Liver (tissue), 9 donors: ENCODE measurements around the gene PACRGL. TPM values are rescaled to one million over a fixed set of nuclear protein-coding genes. Genes with fewer than 3 reads are reported as not detected.

ENCODE experiments used
- DNase-seq: peaks from one replicate; pipeline ENCODE4 v3.0.0-alpha.2; 2017; ENCODE audit warnings: low spot score
- H3K27ac ChIP-seq, 2 donors: one replicate each; pipeline ENCODE4 v1.7.0; 2013; ENCODE audit warnings: inconsistent platforms in 2 of 2, low read length in 2 of 2, control low read depth in 1 of 2, low read depth in 1 of 2, mild to moderate bottlenecking in 1 of 2
- H3K27me3 ChIP-seq, 4 donors: one replicate each; pipeline versions ENCODE4 v1.6.1 to v1.7.0; 2013; ENCODE audit warnings: low read length in 3 of 4, inconsistent platforms in 1 of 4, mild to moderate bottlenecking in 1 of 4, moderate library complexity in 1 of 4; ENCODE audit not compliant: control insufficient read depth in 4 of 4, insufficient read depth in 4 of 4
- H3K36me3 ChIP-seq, 4 donors: one replicate each; pipeline versions ENCODE4 v1.6.1 to v1.7.0; 2013; ENCODE audit warnings: low read length in 3 of 4, mild to moderate bottlenecking in 3 of 4, low read depth in 1 of 4, moderate library complexity in 1 of 4; ENCODE audit not compliant: control insufficient read depth in 4 of 4, insufficient read depth in 3 of 4
- H3K4me1 ChIP-seq, 4 donors: one replicate each; pipeline versions ENCODE4 v1.6.1 to v1.7.0; 2013; ENCODE audit warnings: low read length in 3 of 4, mild to moderate bottlenecking in 3 of 4, moderate library complexity in 1 of 4; ENCODE audit not compliant: control insufficient read depth in 4 of 4, insufficient read depth in 4 of 4
- H3K4me3 ChIP-seq, 3 donors: one replicate each; pipeline versions ENCODE4 v1.6.1 to v1.7.0; 2013; ENCODE audit warnings: low read length in 3 of 3, control low read depth in 1 of 3, low read depth in 1 of 3, mild to moderate bottlenecking in 1 of 3
- H3K9ac ChIP-seq, 2 donors: one replicate each; pipeline ENCODE4 v1.7.0; 2013; ENCODE audit warnings: low read length in 2 of 2, mild to moderate bottlenecking in 2 of 2, moderate library complexity in 2 of 2, control low read depth in 1 of 2, low read depth in 1 of 2
- H3K9me3 ChIP-seq, 4 donors: one replicate each; pipeline versions ENCODE4 v1.6.1 to v1.7.0; 2013; ENCODE audit warnings: low read length in 3 of 4; ENCODE audit not compliant: control insufficient read depth in 4 of 4
- ATF3 ChIP-seq: IDR thresholded peaks from 2 replicates; pipeline ENCODE4 v1.6.1; 2016; ENCODE audit warnings: antibody characterized with exemption
- CTCF ChIP-seq: fragments of 150-350 bp; IDR thresholded peaks from 2 replicates; pipeline ENCODE4 v1.5.1; 2017; ENCODE audit warnings: improper control_type of control experiment, low read depth, low read length; ENCODE audit not compliant: missing input control
- EGR1 ChIP-seq, 2 donors: IDR thresholded peaks; 2 replicates each; pipeline ENCODE4 v1.6.1; 2016 to 2018; ENCODE audit warnings: antibody characterized with exemption in 2 of 2, low read depth in 2 of 2
- FOXA1 ChIP-seq: IDR thresholded peaks from 2 replicates; pipeline ENCODE4 v1.6.1; 2016; ENCODE audit warnings: antibody characterized with exemption
- FOXA2 ChIP-seq: IDR thresholded peaks from 2 replicates; pipeline ENCODE4 v1.6.1; 2016; ENCODE audit warnings: antibody characterized with exemption
- GABPA ChIP-seq, 2 donors: IDR thresholded peaks in 1 of 2; conservative IDR thresholded peaks in 1 of 2; 2 replicates each; pipeline ENCODE4 v1.6.1; 2016; ENCODE audit warnings: antibody characterized with exemption in 2 of 2, mild to moderate bottlenecking in 1 of 2, moderate library complexity in 1 of 2
- HNF4G ChIP-seq: IDR thresholded peaks from 2 replicates; pipeline ENCODE4 v1.6.1; 2016; ENCODE audit warnings: antibody characterized with exemption
- JUND ChIP-seq, 2 donors: IDR thresholded peaks; 2 replicates each; pipeline ENCODE4 v1.6.1; 2016; ENCODE audit warnings: antibody characterized with exemption in 2 of 2
- MAX ChIP-seq: IDR thresholded peaks from 2 replicates; pipeline ENCODE4 v1.6.1; 2016; ENCODE audit warnings: antibody characterized with exemption
- NR2F2 ChIP-seq: IDR thresholded peaks from 2 replicates; pipeline ENCODE4 v1.6.1; 2016; ENCODE audit warnings: antibody characterized with exemption
- RAD21 ChIP-seq, 2 donors: IDR thresholded peaks; 2 replicates each; pipeline ENCODE4 v1.6.1; 2016; ENCODE audit warnings: antibody characterized with exemption in 2 of 2, mild to moderate bottlenecking in 2 of 2
- REST ChIP-seq: IDR thresholded peaks from 2 replicates; pipeline ENCODE4 v1.6.1; 2016; ENCODE audit warnings: antibody characterized with exemption, mild to moderate bottlenecking
- RXRA ChIP-seq, 2 donors: IDR thresholded peaks; 2 replicates each; pipeline ENCODE4 v1.6.1; 2017 to 2018; ENCODE audit warnings: antibody characterized with exemption in 2 of 2, mild to moderate bottlenecking in 1 of 2
- SP1 ChIP-seq: IDR thresholded peaks from 2 replicates; pipeline ENCODE4 v1.6.1; 2018; ENCODE audit warnings: antibody characterized with exemption, mild to moderate bottlenecking
- TAF1 ChIP-seq: conservative IDR thresholded peaks from 2 replicates; pipeline ENCODE4 v1.6.1; 2016; ENCODE audit warnings: antibody characterized with exemption, mild to moderate bottlenecking
- YY1 ChIP-seq: IDR thresholded peaks from 2 replicates; pipeline ENCODE4 v1.6.1; 2016; ENCODE audit warnings: antibody characterized with exemption, mild to moderate bottlenecking
- ZBTB33 ChIP-seq: IDR thresholded peaks from 2 replicates; pipeline ENCODE4 v1.6.1; 2016; ENCODE audit warnings: antibody characterized with exemption
- WGBS: extraction: QIAGEN DNeasy Blood & Tissue Kit; methylation state at CpG from one replicate; pipeline ENCODE4 v1.1.7; 2013; 5-methylcytosine and 5-hydroxymethylcytosine counted together
- polyA plus RNA-seq, 2 donors: library from polyadenylated mRNA; stranded (reverse) in 1 of 2; unstranded in 1 of 2; fragments of 200-250 nt in 1 of 2; fragments of >200 nt in 1 of 2; fragmentation: Nextera tagmentation in 1 of 2; extraction: Ambion mirVana in 1 of 2; gene quantifications; one replicate each; pipeline versions ENCODE4 v1.2.1 to v1.2.3, GENCODE V29; 2013 to 2015
- total RNA-seq, 2 donors: library from RNA; depleted of rRNA; stranded (reverse); fragments of >200 nt; gene quantifications; one replicate each; pipeline ENCODE4 v1.2.3, GENCODE V29; 2014
- donor health status: healthy.
- donor health status: healthy.
- donor health status: healthy.
- donor health status: healthy.
- donor health status: healthy.

The PACRGL gene
- total and polyA plus RNA-seq, 4 donors = 2.6 to 7.2 (median 4.9) TPM

GRCh38 chr4:20723019-20723418 is 22.8 kb downstream of the PACRGL start:
- no peak for DNase-seq
- TF ChIP-seq ATF3 = no peak
- no peak for TF ChIP-seq GABPA (IDR thresholded peaks at IDR 0.05 in 1 of 2, conservative IDR thresholded peaks at IDR 0.05 in 1 of 2)
- no peak for TF ChIP-seq ZBTB33
- no peak for TF ChIP-seq CTCF
- no peak for TF ChIP-seq JUND (IDR thresholded peaks at IDR 0.05)
- no peak for TF ChIP-seq TAF1
- TF ChIP-seq NR2F2 = no peak
- TF ChIP-seq MAX = no peak
- no peak for TF ChIP-seq HNF4G
- no peak for TF ChIP-seq RAD21 (IDR thresholded peaks at IDR 0.05)
- no peak for TF ChIP-seq EGR1 (IDR thresholded peaks at IDR 0.05; ENCODE audit: low read depth in 2 of 2)
- TF ChIP-seq YY1 = no peak
- no peak for TF ChIP-seq SP1
- TF ChIP-seq REST = no peak
- TF ChIP-seq RXRA (IDR thresholded peaks at IDR 0.05) = no peak
- no peak for TF ChIP-seq FOXA2
- no peaks in the 10 kb centered on the region for H3K27me3 ChIP-seq
- H3K27ac ChIP-seq = no peak overlapping the region
- 75% methylated on average over 3 of the region's 3 CpGs for WGBS
- peaks cover 5 to 35% (median 9%) of the 10 kb centered on the region in 4 donors for H3K36me3 ChIP-seq
- no peak overlapping the region for H3K9ac ChIP-seq
- H3K4me1 ChIP-seq = no peaks in the 10 kb centered on the region
- H3K4me3 ChIP-seq = no peak overlapping the region
- peaks cover 0 to 6% (median 2%) of the 10 kb centered on the region in 4 donors for H3K9me3 ChIP-seq

GRCh38 chr4:20723463-20723862 is 23.2 kb downstream of the PACRGL start:
- peaks cover 5 to 37% (median 9%) of the 10 kb centered on the region in 4 donors for H3K36me3 ChIP-seq

More at GRCh38 chr4:20723463-20723862, 23.2 kb downstream of the PACRGL start:
- Histone ChIP-seq H3K4me3 (no peak overlapping the region), H3K9me3 (peaks cover 0 to 6% (median 2%) of the 10 kb centered on the region in 4 donors), H3K27me3 (no peaks in the 10 kb centered on the region), H3K4me1 (no peaks in the 10 kb centered on the region), H3K27ac (no peak overlapping the region), H3K9ac (no peak overlapping the region)
- no peak for DNase-seq
- WGBS = 90% methylated on average over 3 of the region's 3 CpGs
- TF ChIP-seq ZBTB33 = no peak
- TF ChIP-seq JUND (IDR thresholded peaks at IDR 0.05) = no peak
- TF ChIP-seq NR2F2 = no peak
- no peak for TF ChIP-seq RXRA (IDR thresholded peaks at IDR 0.05)
- no peak for TF ChIP-seq GABPA (IDR thresholded peaks at IDR 0.05 in 1 of 2, conservative IDR thresholded peaks at IDR 0.05 in 1 of 2)
- TF ChIP-seq SP1 = no peak
- no peak for TF ChIP-seq RAD21 (IDR thresholded peaks at IDR 0.05)
- TF ChIP-seq HNF4G = no peak
- TF ChIP-seq FOXA2 = no peak
- TF ChIP-seq MAX = no peak
- TF ChIP-seq FOXA1 = no peak
- no peak for TF ChIP-seq EGR1 (IDR thresholded peaks at IDR 0.05; ENCODE audit: low read depth in 2 of 2)
